Muscle of back (tissue), 11 donors: ENCODE results near the gene GABRA6. TPM values are rescaled to one million over a fixed set of nuclear protein-coding genes. Genes with fewer than 3 reads are reported as not detected.

ENCODE experiments used
- DNase-seq, 3 donors: peaks; one replicate each; pipeline versions ENCODE4 v3.0.0 to v3.0.0-alpha.2; 2013
- polyA plus RNA-seq, 10 donors: library from polyadenylated mRNA; unstranded; fragments of 120-200 nt; gene quantifications; one replicate each; pipeline ENCODE4 v1.2.1, GENCODE V29; 2013; ENCODE audit not compliant: insufficient read length in 10 of 10

Gene GABRA6
- polyA plus RNA-seq, 10 donors = not detected

GRCh38 chr5:161751265-161751664, 65.7 kb downstream of the GABRA6 start:
- DNase-seq = no peak

Other genes with a start within 250 kb of the GABRA6 start
- 1 to 10 TPM in 6 of 10 donors, under 1 TPM in 4; 0.40 to 3.1 (median 1.6) TPM for gene GABRB2, start 139.0 kb upstream of the GABRA6 start, polyA plus RNA-seq
- under 1 TPM in 2 of 10 donors, not detected in 8; 0.04 to 0.16 TPM for gene GABRA1, start 162.4 kb downstream of the GABRA6 start, polyA plus RNA-seq